Peyer's patch (tissue), 4 donors: ENCODE results near the gene GULP1.

Experiments used
- POLR2A ChIP-seq, 2 donors: fragments of 450-650 bp; IDR thresholded peaks; one replicate each; pipeline ENCODE4 v1.5.1; 2017; ENCODE audit warnings: antibody characterized with exemption in 2 of 2, mild to moderate bottlenecking in 2 of 2, moderate library complexity in 2 of 2
- TF ChIP-seq, protein P1 (sequence below), 6 experiments: fragments of 450-650 bp in 4 of 6; fragments of 200-600 bp in 2 of 6; sonication (generic) in 1 of 6; IDR thresholded peaks; one replicate each; pipeline ENCODE4 v1.5.1; 2017 to 2019; ENCODE audit warnings: antibody characterized with exemption in 6 of 6, mild to moderate bottlenecking in 3 of 6, moderate library complexity in 1 of 6

DNA sequence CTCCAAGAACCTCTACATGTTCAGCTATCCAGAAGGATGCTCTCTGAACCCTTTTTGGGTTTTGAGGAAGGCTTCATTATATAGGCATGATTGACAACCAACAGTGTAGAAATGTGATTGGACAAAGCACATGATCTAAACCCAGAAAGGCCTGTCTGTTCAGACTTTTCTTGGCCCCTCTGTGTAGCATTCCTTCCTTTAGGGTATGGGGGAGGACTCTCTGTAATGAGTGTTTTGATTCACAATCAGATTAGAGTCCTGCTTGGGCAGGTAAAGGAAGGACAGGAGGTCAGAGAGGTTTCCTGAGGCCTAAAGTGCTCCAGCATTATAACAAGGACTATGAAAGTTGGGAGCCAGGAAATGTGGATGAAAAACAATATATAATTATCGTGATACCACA is 13.6 kb downstream of the GULP1 start:
- TF ChIP-seq, protein P1, sequence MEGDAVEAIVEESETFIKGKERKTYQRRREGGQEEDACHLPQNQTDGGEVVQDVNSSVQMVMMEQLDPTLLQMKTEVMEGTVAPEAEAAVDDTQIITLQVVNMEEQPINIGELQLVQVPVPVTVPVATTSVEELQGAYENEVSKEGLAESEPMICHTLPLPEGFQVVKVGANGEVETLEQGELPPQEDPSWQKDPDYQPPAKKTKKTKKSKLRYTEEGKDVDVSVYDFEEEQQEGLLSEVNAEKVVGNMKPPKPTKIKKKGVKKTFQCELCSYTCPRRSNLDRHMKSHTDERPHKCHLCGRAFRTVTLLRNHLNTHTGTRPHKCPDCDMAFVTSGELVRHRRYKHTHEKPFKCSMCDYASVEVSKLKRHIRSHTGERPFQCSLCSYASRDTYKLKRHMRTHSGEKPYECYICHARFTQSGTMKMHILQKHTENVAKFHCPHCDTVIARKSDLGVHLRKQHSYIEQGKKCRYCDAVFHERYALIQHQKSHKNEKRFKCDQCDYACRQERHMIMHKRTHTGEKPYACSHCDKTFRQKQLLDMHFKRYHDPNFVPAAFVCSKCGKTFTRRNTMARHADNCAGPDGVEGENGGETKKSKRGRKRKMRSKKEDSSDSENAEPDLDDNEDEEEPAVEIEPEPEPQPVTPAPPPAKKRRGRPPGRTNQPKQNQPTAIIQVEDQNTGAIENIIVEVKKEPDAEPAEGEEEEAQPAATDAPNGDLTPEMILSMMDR (IDR thresholded peaks at IDR 0.05), result no peak
- no peak for TF ChIP-seq POLR2A (IDR thresholded peaks at IDR 0.05)
